H9 (cell line): Measurements from ENCODE around the gene VILL. TPM values are rescaled to one million over a fixed set of nuclear protein-coding genes. Genes with fewer than 3 reads are reported as not detected.

Experiments
- DNase-seq: peaks from one replicate; pipeline ENCODE4 v3.0.0-alpha.2; 2017
- H2AFZ ChIP-seq: one replicate; pipeline ENCODE4 v1.6.1; 2013; ENCODE audit warnings: mild to moderate bottlenecking, low read length, control low read depth, moderate library complexity
- H2AK5ac ChIP-seq: 2 replicates; pipeline ENCODE4 v1.6.1; 2013; ENCODE audit warnings: low read length, control low read depth, mixed read lengths; ENCODE audit not compliant: insufficient read length
- H2BK120ac ChIP-seq: one replicate; pipeline ENCODE4 v1.6.1; 2013; ENCODE audit warnings: low read depth, mild to moderate bottlenecking, low read length, control low read depth, inconsistent platforms; ENCODE audit not compliant: poor library complexity, severe bottlenecking
- H2BK12ac ChIP-seq: 2 replicates; pipeline ENCODE4 v1.6.1; 2013; ENCODE audit warnings: low read length, control low read depth, mixed read lengths, low read depth; ENCODE audit not compliant: insufficient read length
- H2BK15ac ChIP-seq: 2 replicates; pipeline ENCODE4 v1.6.1; 2013; ENCODE audit warnings: low read depth, low read length, control low read depth
- H2BK20ac ChIP-seq: one replicate; pipeline ENCODE4 v1.6.1; 2013; ENCODE audit warnings: low read depth, mild to moderate bottlenecking, low read length, control low read depth, inconsistent platforms; ENCODE audit not compliant: poor library complexity, severe bottlenecking
- H2BK5ac ChIP-seq: 2 replicates; pipeline ENCODE4 v1.6.1; 2013; ENCODE audit warnings: low read length, control low read depth, mixed read lengths; ENCODE audit not compliant: insufficient read length
- H3K14ac ChIP-seq: 2 replicates; pipeline ENCODE4 v1.6.1; 2013; ENCODE audit warnings: low read length, control low read depth; ENCODE audit not compliant: insufficient read depth
- H3K18ac ChIP-seq: 2 replicates; pipeline ENCODE4 v1.6.1; 2013; ENCODE audit warnings: low read depth, mild to moderate bottlenecking, mixed read lengths, low read length, control low read depth; ENCODE audit not compliant: insufficient read length
- H3K23ac ChIP-seq: 2 replicates; pipeline ENCODE4 v1.6.1; 2013; ENCODE audit warnings: low read length, control low read depth, mixed read lengths, low read depth; ENCODE audit not compliant: insufficient read length
- H3K23me2 ChIP-seq: 2 replicates; pipeline ENCODE4 v1.6.1; 2013; ENCODE audit warnings: low read depth, mild to moderate bottlenecking, mixed read lengths, low read length, control low read depth; ENCODE audit not compliant: insufficient read length, poor library complexity, severe bottlenecking
- H3K27ac ChIP-seq: 2 replicates; pipeline ENCODE4 v1.5.1; 2013; ENCODE audit warnings: low read length, control low read depth, mixed read lengths, low read depth; ENCODE audit not compliant: insufficient read length
- H3K27me3 ChIP-seq: 2 replicates; pipeline ENCODE4 v1.6.1; 2013; ENCODE audit warnings: low read length, control low read depth, inconsistent platforms; ENCODE audit not compliant: insufficient read depth
- H3K4ac ChIP-seq: 2 replicates; pipeline ENCODE4 v1.6.1; 2013; ENCODE audit warnings: low read depth, mild to moderate bottlenecking, control low read depth, inconsistent platforms, low read length, moderate library complexity
- H3K4me1 ChIP-seq: 2 replicates; pipeline ENCODE4 v1.6.1; 2013; ENCODE audit warnings: low read length, control low read depth, inconsistent platforms; ENCODE audit not compliant: insufficient read depth
- H3K4me2 ChIP-seq: 2 replicates; pipeline ENCODE4 v1.6.1; 2013; ENCODE audit warnings: low read length, control low read depth, mixed read lengths; ENCODE audit not compliant: insufficient read length, insufficient read depth
- H3K56ac ChIP-seq: 2 replicates; pipeline ENCODE4 v1.6.1; 2013; ENCODE audit warnings: low read depth, mild to moderate bottlenecking, mixed read lengths, low read length, control low read depth; ENCODE audit not compliant: insufficient read length
- H3K79me1 ChIP-seq: 2 replicates; pipeline ENCODE4 v1.6.1; 2013; ENCODE audit warnings: low read depth, mild to moderate bottlenecking, moderate library complexity, low read length, control low read depth, inconsistent platforms; ENCODE audit not compliant: insufficient read depth, poor library complexity, severe bottlenecking
- H3K79me2 ChIP-seq: 2 replicates; pipeline ENCODE4 v1.6.1; 2013; ENCODE audit warnings: low read length, control low read depth, inconsistent platforms; ENCODE audit not compliant: insufficient read depth
- H3K9ac ChIP-seq: 2 replicates; pipeline ENCODE4 v1.6.1; 2013; ENCODE audit warnings: low read length, control low read depth, mixed read lengths; ENCODE audit not compliant: insufficient read length; ENCODE audit errors: extremely low read depth
- H3K9me3 ChIP-seq: one replicate; pipeline ENCODE4 v1.6.1; 2013; ENCODE audit warnings: low read depth, low read length, inconsistent platforms; ENCODE audit not compliant: control insufficient read depth
- H3T11ph ChIP-seq: one replicate; pipeline ENCODE4 v1.6.1; 2013; ENCODE audit warnings: mild to moderate bottlenecking, low read length, control low read depth, inconsistent platforms
- H4K20me1 ChIP-seq: one replicate; pipeline ENCODE4 v1.6.1; 2013; ENCODE audit not compliant: control insufficient read depth, insufficient read length, insufficient read depth
- H4K5ac ChIP-seq: 2 replicates; pipeline ENCODE4 v1.6.1; 2013; ENCODE audit warnings: low read depth, mild to moderate bottlenecking, mixed read lengths, low read length, control low read depth; ENCODE audit not compliant: insufficient read length
- H4K8ac ChIP-seq: replicated peaks from 2 replicates; pipeline ENCODE4 v1.6.1; 2013; ENCODE audit warnings: low read length, control low read depth, mixed read lengths, low read depth; ENCODE audit not compliant: insufficient read length
- H4K91ac ChIP-seq: 2 replicates; pipeline ENCODE4 v1.6.1; 2013; ENCODE audit warnings: low read depth, mild to moderate bottlenecking, moderate library complexity, mixed read lengths, low read length, control low read depth; ENCODE audit not compliant: insufficient read length
- H3K27ac Mint-ChIP-seq, 3 experiments: 2 replicates in 2 of 3; 3 replicates in 1 of 3; pipeline ENCODE4 v1.8.0; 2020 to 2021; ENCODE audit warnings: mixed read lengths in 3 of 3, mild to moderate bottlenecking in 1 of 3, moderate library complexity in 1 of 3
- H3K27me3 Mint-ChIP-seq: 2 replicates; pipeline ENCODE4 v1.8.0; 2021; ENCODE audit warnings: low read depth, mild to moderate bottlenecking, moderate library complexity, mixed read lengths
- H3K36me3 Mint-ChIP-seq, 3 experiments: 2 replicates in 2 of 3; 3 replicates in 1 of 3; pipeline ENCODE4 v1.8.0; 2020 to 2021; ENCODE audit warnings: low read depth in 3 of 3, mixed read lengths in 3 of 3; ENCODE audit not compliant: insufficient read depth in 1 of 3
- H3K4me1 Mint-ChIP-seq, 2 experiments: 2 replicates each; pipeline ENCODE4 v1.8.0; 2020; ENCODE audit warnings: mixed read lengths in 2 of 2
- H3K4me3 Mint-ChIP-seq, 2 experiments: 2 replicates in 1 of 2; 3 replicates in 1 of 2; pipeline ENCODE4 v1.8.0; 2020 to 2021; ENCODE audit warnings: mild to moderate bottlenecking in 2 of 2, mixed read lengths in 2 of 2, moderate library complexity in 1 of 2
- H3K9me3 Mint-ChIP-seq, 2 experiments: 2 replicates in 1 of 2; 3 replicates in 1 of 2; pipeline ENCODE4 v1.8.0; 2020; ENCODE audit warnings: mild to moderate bottlenecking in 2 of 2, mixed read lengths in 2 of 2, moderate library complexity in 1 of 2
- CTCF ChIP-seq: fragments of 200-600 bp; sonication (generic); conservative IDR thresholded peaks from 3 replicates; pipeline ENCODE4 v1.8.0; 2021; ENCODE audit warnings: antibody characterized with exemption, mild to moderate bottlenecking
- WGBS: extraction: QIAGEN DNeasy Blood & Tissue Kit; methylation state at CpG from one replicate; pipeline ENCODE4 v1.1.7; 2013; ENCODE audit warnings: missing lambda C conversion rate, low lambda C conversion rate, mixed read lengths; ENCODE audit not compliant: insufficient read length; ENCODE audit errors: extremely low coverage; 5-methylcytosine and 5-hydroxymethylcytosine counted together
- total RNA-seq: library from RNA; stranded (reverse); gene quantifications from 2 replicates; pipeline ENCODE4 v1.2.1, GENCODE V29; 2021

VILL gene
- total RNA-seq, 1 experiment from 2014 or later, result 3.2 TPM

GRCh38 chr3:37956723-37957538, 33.7 kb upstream of the VILL start:
- Histone ChIP-seq H3T11ph (no peak overlapping the region), H2BK12ac (no peak overlapping the region), H3K9me3 (no peaks in the 10 kb centered on the region), H3K14ac (no peak overlapping the region; the same call in 1 of the 2 replicates), H4K91ac (no peak overlapping the region), H3K79me2 (no peaks in the 10 kb centered on the region), H3K79me1 (no peaks in the 10 kb centered on the region), H3K4me2 (no peak overlapping the region), H2AFZ (no peak overlapping the region), H3K4me1 (peaks cover 13% of the 10 kb centered on the region), H4K8ac (no peak overlapping the region), H3K23me2 (no peaks in the 10 kb centered on the region), H2BK20ac (no peak overlapping the region), H4K5ac (no peak overlapping the region), H3K18ac (no peak overlapping the region), H3K4ac (no peak overlapping the region), H2AK5ac (no peak overlapping the region), H3K56ac (no peak overlapping the region), H3K23ac (no peak overlapping the region), H2BK5ac (no peak overlapping the region), H4K20me1 (no peaks in the 10 kb centered on the region), H3K9ac (no peak overlapping the region), H2BK15ac (no peak overlapping the region), H3K27me3 (no peaks in the 10 kb centered on the region), H3K27ac (no peak overlapping the region), H2BK120ac (no peak overlapping the region)
- TF ChIP-seq CTCF, result no peak
- Mint-ChIP-seq H3K36me3 (peaks cover 0 to 4% (median 4%) of the 10 kb centered on the region in 3 experiments; a peak in 4 of 7 replicates), H3K4me1 (peaks cover 25 to 26% of the 10 kb centered on the region in 2 experiments), H3K4me3 (no peak overlapping the region), H3K27ac (peak overlapping the region; percentile 68 to 83 (median 74)), H3K9me3 (no peaks in the 10 kb centered on the region), H3K27me3 (no peaks in the 10 kb centered on the region)
- DNase-seq, result no peak
- no CpG with 5 or more reads among the region's 2 CpGs for WGBS
